ENCODE measurements around the gene CCDC18. TPM values are rescaled to one million over a fixed set of nuclear protein-coding genes. Genes with fewer than 3 reads are reported as not detected.

The CCDC18 gene
- total RNA-seq, 1 experiment from 2014 or later, result 30.4 TPM

DNA sequence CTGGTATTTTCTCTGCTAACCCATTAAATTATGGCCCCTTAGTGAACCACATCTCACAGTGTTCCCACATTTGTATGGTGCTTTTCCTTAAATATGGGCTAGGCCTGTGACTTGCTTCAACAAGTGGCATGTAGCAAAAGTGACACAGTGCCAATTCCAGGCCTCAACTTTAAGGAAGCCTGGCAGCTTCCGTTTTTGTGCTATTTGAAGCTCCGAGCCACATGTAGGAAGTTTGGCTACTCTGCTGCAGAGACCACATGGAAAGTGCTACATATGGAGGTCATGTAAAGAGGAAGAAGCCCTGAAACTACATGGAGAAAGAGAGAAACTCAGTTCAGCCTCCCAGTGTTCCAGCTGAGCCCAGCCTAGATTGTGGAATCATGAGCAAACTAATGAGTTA lies 136.7 kb downstream of the CCDC18 start:
- no peaks in the 10 kb centered on the region; the same call in 1 of the 2 replicates for H3K9me3 ChIP-seq (replicated peaks)
- no peaks in the 10 kb centered on the region for H3K27me3 ChIP-seq (replicated peaks)
- peaks cover 5% of the 10 kb centered on the region for H3K4me1 ChIP-seq (replicated peaks)
- no peak overlapping the region for H3K4me3 ChIP-seq
- DNase-seq (ENCODE audit: low read depth in 1 of 2, low spot score in 2 of 2), result no peak
- no peak overlapping the region for H3K27ac ChIP-seq
- H3K36me3 ChIP-seq, result no peaks in the 10 kb centered on the region

DNA sequence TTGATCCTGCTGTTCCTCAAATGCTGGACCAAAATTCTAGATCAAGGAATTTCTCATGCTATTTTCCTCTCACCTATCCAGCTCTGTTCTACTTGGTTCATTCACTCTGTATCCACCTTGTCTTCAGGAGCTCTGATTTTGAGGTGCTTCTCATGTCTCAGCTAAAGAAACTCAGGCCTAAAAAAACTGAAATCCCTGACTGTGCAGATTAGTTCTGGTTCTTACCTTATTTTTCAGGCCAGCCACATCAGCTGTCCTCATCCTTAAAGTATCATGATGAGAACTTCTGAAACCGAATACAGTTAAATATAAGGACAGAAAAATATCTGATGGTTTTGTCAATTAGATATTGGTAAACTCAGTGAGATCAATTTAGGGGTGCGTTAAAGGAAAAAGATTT lies 137.4 kb downstream of the CCDC18 start:
- Histone ChIP-seq H3K27me3 (replicated peaks) (no peaks in the 10 kb centered on the region), H3K9me3 (replicated peaks) (no peaks in the 10 kb centered on the region; the same call in 1 of the 2 replicates), H3K4me1 (replicated peaks) (peaks cover 4% of the 10 kb centered on the region), H3K4me3 (no peak overlapping the region), H3K36me3 (no peaks in the 10 kb centered on the region), H3K27ac (no peak overlapping the region)
- DNase-seq (ENCODE audit: low read depth in 1 of 2, low spot score in 2 of 2), result no peak

DNA sequence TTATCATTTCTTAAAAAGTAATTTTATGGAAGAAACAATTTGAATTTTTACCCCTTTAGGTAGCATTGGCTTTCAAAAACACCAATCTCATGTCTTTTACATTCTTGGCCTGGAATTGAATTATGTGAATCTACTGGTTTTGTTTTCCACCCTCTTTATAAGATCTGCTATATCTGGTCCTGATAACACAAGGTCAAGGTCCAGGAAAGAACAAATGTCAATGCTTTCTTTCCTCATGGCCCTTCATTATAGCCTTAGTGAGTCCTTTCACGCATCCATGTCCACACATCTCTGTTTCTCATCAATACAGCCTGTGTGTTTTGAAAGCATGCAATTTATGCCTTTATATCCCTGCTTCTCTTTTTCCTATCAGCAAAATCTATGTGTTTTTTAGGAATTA lies 141.2 kb downstream of the CCDC18 start:
- H3K36me3 ChIP-seq, result no peaks in the 10 kb centered on the region
- H3K9me3 ChIP-seq (replicated peaks), result no peaks in the 10 kb centered on the region; the same call in 1 of the 2 replicates
- H3K27me3 ChIP-seq (replicated peaks), result no peaks in the 10 kb centered on the region
- H3K4me3 ChIP-seq, result no peak overlapping the region
- no peak for DNase-seq (ENCODE audit: low read depth in 1 of 2, low spot score in 2 of 2)
- H3K27ac ChIP-seq, result no peak overlapping the region
- H3K4me1 ChIP-seq (replicated peaks), result peaks cover 16% of the 10 kb centered on the region

DNA sequence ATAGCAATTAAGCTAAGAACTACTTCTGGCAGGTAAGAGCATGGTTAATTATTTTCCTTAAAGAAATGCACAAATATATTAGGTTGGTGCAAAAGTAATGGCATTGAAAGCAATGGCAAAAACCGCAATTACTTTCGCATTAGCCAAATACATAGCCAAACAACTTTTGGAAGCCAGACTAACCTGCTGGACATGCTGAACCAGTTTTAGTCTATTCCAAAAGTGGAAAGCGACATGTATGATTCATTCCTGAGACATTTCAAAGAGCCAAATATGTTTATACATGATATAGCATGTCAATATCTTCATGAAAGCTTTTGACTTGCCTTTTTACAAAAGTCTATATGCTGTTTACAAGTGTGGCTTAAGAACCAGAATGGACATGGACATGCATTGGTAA lies 141.8 kb downstream of the CCDC18 start:
- no peak for DNase-seq (ENCODE audit: low read depth in 1 of 2, low spot score in 2 of 2)
- Histone ChIP-seq H3K36me3 (no peaks in the 10 kb centered on the region), H3K9me3 (replicated peaks) (no peaks in the 10 kb centered on the region; the same call in 1 of the 2 replicates), H3K27ac (no peak overlapping the region), H3K27me3 (replicated peaks) (no peaks in the 10 kb centered on the region), H3K4me3 (no peak overlapping the region), H3K4me1 (replicated peaks) (peaks cover 16% of the 10 kb centered on the region)

DNA sequence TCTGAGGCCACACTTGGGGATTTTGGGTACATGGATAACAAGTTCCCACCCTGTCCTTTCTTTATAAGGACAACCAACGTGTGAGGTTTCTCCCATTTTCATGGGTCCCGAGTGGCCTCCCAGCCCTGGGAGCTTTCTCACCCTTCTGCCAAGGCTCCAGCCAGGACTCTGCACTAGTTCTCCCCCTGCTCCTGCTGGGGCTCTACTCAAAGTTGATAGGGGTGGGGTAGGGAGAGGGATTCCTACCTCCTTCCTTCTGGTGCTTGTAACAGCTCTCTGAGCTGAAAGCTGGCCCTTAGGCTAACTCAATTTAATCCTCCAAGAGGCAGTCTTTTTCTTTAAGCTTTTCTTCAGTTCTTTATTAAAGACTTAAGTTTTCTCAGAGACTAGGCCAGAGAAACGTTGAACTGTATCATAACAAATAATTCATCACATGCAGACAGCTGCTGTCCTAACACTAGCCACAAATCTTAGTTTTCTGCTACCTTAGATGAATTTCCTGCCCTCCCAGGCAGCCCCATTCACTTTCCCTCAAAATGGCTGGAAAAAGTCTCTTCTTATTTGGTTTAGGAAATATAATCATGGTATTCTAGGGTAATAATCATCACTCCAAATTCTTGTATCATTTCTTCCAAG lies 142.8 kb downstream of the CCDC18 start:
- no peaks in the 10 kb centered on the region for H3K36me3 ChIP-seq
- H3K27me3 ChIP-seq (replicated peaks), result no peaks in the 10 kb centered on the region
- H3K4me3 ChIP-seq, result no peak overlapping the region
- peaks cover 16% of the 10 kb centered on the region for H3K4me1 ChIP-seq (replicated peaks)
- H3K9me3 ChIP-seq (replicated peaks), result no peaks in the 10 kb centered on the region; the same call in 1 of the 2 replicates
- no peak overlapping the region for H3K27ac ChIP-seq
- DNase-seq (ENCODE audit: low read depth in 1 of 2, low spot score in 2 of 2), result no peak

DNA sequence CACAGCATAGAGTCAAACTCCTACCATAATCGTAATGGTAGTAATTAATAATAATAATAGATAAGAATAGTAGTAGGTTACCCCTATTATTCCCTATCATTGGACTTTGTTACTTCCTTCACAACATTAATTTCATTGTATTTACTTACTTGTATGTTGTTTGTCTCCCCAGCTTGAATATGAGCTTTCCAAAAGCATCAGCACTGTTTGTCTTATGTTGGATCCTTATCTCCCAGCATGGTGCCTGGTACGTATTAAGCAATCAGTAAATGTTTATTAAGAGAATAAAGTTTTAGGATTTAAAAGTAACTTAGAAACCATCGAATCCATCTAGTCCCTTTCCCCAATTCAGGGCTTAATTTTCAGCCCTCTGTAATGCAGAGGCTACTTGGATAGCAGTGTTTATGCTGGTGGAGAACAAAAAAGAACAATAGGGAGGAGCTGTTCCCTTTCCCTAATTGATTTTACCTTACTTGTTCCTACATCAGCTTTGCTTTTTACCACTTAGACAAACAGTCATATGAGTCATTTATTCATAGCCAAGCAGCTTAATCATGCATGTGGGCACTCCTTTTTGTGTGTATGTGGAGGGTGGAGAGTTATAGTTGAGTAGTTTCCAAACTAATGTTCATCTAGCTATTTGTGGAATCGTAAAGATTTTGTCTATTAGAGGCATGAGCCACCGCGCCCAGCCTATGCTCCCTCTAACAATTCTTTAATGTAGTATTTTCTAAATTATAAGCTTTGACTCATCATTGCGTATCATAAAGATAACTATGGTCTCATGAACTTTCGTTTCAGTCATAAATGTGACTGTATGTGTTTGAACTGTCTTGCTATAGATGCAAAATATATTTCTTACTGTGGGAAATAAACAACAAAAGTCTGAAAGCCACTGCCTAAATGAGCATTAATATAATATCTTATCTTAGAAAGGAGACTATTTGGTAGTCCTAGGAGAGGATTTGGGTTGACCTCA lies 144.3 kb downstream of the CCDC18 start:
- no peak overlapping the region for H3K4me3 ChIP-seq
- no peaks in the 10 kb centered on the region for H3K36me3 ChIP-seq
- peaks cover 27% of the 10 kb centered on the region for H3K4me1 ChIP-seq (replicated peaks)
- H3K9me3 ChIP-seq (replicated peaks), result no peaks in the 10 kb centered on the region; the same call in 1 of the 2 replicates
- DNase-seq (ENCODE audit: low read depth in 1 of 2, low spot score in 2 of 2), result peak in 1 of 2 experiments; percentile 73
- no peaks in the 10 kb centered on the region for H3K27me3 ChIP-seq (replicated peaks)
- peak overlapping the region; percentile 36 for H3K27ac ChIP-seq

Other genes starting within 250 kb of the CCDC18 start
- 22.6 and 23.6 TPM in 2 replicates for gene DIPK1A, start 219.3 kb upstream of the CCDC18 start, total RNA-seq (2014; rRNA removed; shearing (Covaris generic))
- 45.0 and 45.8 TPM in 2 replicates for gene MTF2, start 101.4 kb upstream of the CCDC18 start, total RNA-seq (2014; rRNA removed; shearing (Covaris generic))
- 73.0 and 84.3 TPM in 2 replicates for gene TMED5, start 311 bp upstream of the CCDC18 start, total RNA-seq (2014; rRNA removed; shearing (Covaris generic))
- 80.0 and 117 TPM in 2 replicates for gene DR1, start 165.2 kb downstream of the CCDC18 start, total RNA-seq (2014; rRNA removed; shearing (Covaris generic))